Measurements from ENCODE around the gene CAMSAP2.

The CAMSAP2 gene

GRCh38 chr1:200899451-200899915 lies 160.8 kb downstream of the CAMSAP2 start:
- no peak for DNase-seq (ENCODE audit: low read depth)
- no peak for TF ChIP-seq CTCF (IDR thresholded peaks at IDR 0.05; ENCODE audit: low read length, missing control alignments)
- no peak overlapping the region for H3K4me3 ChIP-seq (replicated peaks; ENCODE audit: low read depth, low read length)

GRCh38 chr1:200899954-200900867 lies 161.5 kb downstream of the CAMSAP2 start:
- no peak overlapping the region for H3K4me3 ChIP-seq (replicated peaks; ENCODE audit: low read depth, low read length)
- no peak for TF ChIP-seq CTCF (IDR thresholded peaks at IDR 0.05; ENCODE audit: low read length, missing control alignments)
- DNase-seq (ENCODE audit: low read depth): no peak

- no peak for TF ChIP-seq CTCF (IDR thresholded peaks at IDR 0.05; ENCODE audit: low read length, missing control alignments)
- no peak for DNase-seq (ENCODE audit: low read depth)
- H3K4me3 ChIP-seq (replicated peaks; ENCODE audit: low read depth, low read length): no peak overlapping the region
Measured at GRCh38 chr1:200900877-200901276, 162.2 kb downstream of the CAMSAP2 start.

GRCh38 chr1:200901350-200901749 lies 162.7 kb downstream of the CAMSAP2 start:
- H3K4me3 ChIP-seq (replicated peaks; ENCODE audit: low read depth, low read length): no peak overlapping the region
- no peak for TF ChIP-seq CTCF (IDR thresholded peaks at IDR 0.05; ENCODE audit: low read length, missing control alignments)
- no peak for DNase-seq (ENCODE audit: low read depth)

GRCh38 chr1:200901796-200902444 lies 163.2 kb downstream of the CAMSAP2 start:
- no peak for DNase-seq (ENCODE audit: low read depth)
- TF ChIP-seq CTCF (IDR thresholded peaks at IDR 0.05; ENCODE audit: low read length, missing control alignments): no peak
- no peak overlapping the region for H3K4me3 ChIP-seq (replicated peaks; ENCODE audit: low read depth, low read length)

GRCh38 chr1:200903793-200904192 lies 165.1 kb downstream of the CAMSAP2 start:
- H3K4me3 ChIP-seq (replicated peaks; ENCODE audit: low read depth, low read length): no peak overlapping the region
- no peak for TF ChIP-seq CTCF (IDR thresholded peaks at IDR 0.05; ENCODE audit: low read length, missing control alignments)
- no peak for DNase-seq (ENCODE audit: low read depth)
